Naive thymus-derived CD8-positive, alpha-beta T cell (primary cell): ENCODE results near the gene S100A1. TPM values are rescaled to one million over a fixed set of nuclear protein-coding genes. Genes with fewer than 3 reads are reported as not detected.
"Not testable (repeated sequence)": the region's sequence is repeated elsewhere in the genome, so short reads cannot be mapped to it uniquely, and the experiment has no call there.

Source experiments
- ATAC-seq, 2 donors: fragments of 150-1000 bp; cut with Tn5 transposase in 1 of 2; sonication (Bioruptor Pico), chemical (Tn5 transposase) in 1 of 2; 1 replicate in 1 of 2; 2 replicates in 1 of 2; pipeline ENCODE4 v1.10.0; 2021; ENCODE audit warnings: mild to moderate bottlenecking in 2 of 2, moderate library complexity in 2 of 2
- POLR2A ChIA-PET: fragments of 350-600 bp; sonication (Branson Sonifier 250); formaldehyde crosslinking; loops from one replicate; lab custom pipeline; 2021; ENCODE audit warnings: antibody characterized with exemption; lab: Charles Lee
- DNase-seq, 10 donors: peaks; one replicate each; pipeline versions ENCODE4 v3.0.0 to v3.0.0-alpha.2; 2020 to 2022
- H3K27ac Mint-ChIP-seq, 10 donors: one replicate each; pipeline ENCODE4 v1.8.0; 2020 to 2022; ENCODE audit warnings: mild to moderate bottlenecking in 10 of 10, mixed read lengths in 10 of 10, moderate library complexity in 4 of 10, inconsistent platforms in 1 of 10
- H3K27me3 Mint-ChIP-seq, 5 donors: one replicate each; pipeline ENCODE4 v1.8.0; 2021 to 2022; ENCODE audit warnings: mixed read lengths in 5 of 5
- H3K36me3 Mint-ChIP-seq, 3 donors: one replicate each; pipeline ENCODE4 v1.8.0; 2020 to 2022; ENCODE audit warnings: mixed read lengths in 3 of 3, mild to moderate bottlenecking in 2 of 3, inconsistent platforms in 1 of 3
- H3K4me1 Mint-ChIP-seq, 4 donors: one replicate each; pipeline ENCODE4 v1.8.0; 2021 to 2022; ENCODE audit warnings: mixed read lengths in 4 of 4
- H3K4me3 Mint-ChIP-seq, 10 donors: one replicate each; pipeline ENCODE4 v1.8.0; 2020 to 2022; ENCODE audit warnings: mild to moderate bottlenecking in 10 of 10, mixed read lengths in 10 of 10, moderate library complexity in 6 of 10, inconsistent platforms in 1 of 10
- H3K9me3 Mint-ChIP-seq, 9 donors: one replicate each; pipeline ENCODE4 v1.8.0; 2020 to 2022; ENCODE audit warnings: mixed read lengths in 9 of 9, mild to moderate bottlenecking in 3 of 9, inconsistent platforms in 1 of 9, moderate library complexity in 1 of 9
- polyA plus RNA-seq, 3 donors: library from polyadenylated mRNA; unstranded; fragments of 300-500 nt; fragmentation: Illumina TruSeq; gene quantifications; one replicate each; pipeline ENCODE4 v1.2.3, GENCODE V29; 2021
- total RNA-seq, 8 experiments: library from RNA in 2 of 8; stranded (reverse) in 2 of 8; gene quantifications; one replicate each; pipeline ENCODE4 v1.2.3 and lab custom pipeline; 2021 to 2026

Gene S100A1
- total RNA-seq: not detected
- not detected for polyA plus RNA-seq
- 0 to 0.08 (median 0) reads per million in 6 experiments for total RNA-seq (lab: John Stamatoyannopoulos, UW)

- no peaks in the 10 kb centered on the region for H3K9me3 Mint-ChIP-seq
- peak within 1 kb of the TSS in 1 of 10 donors; percentile 36 for H3K4me3 Mint-ChIP-seq
- H3K27ac Mint-ChIP-seq: peak within 1 kb of the TSS in 3 of 10 donors; percentile 6 to 22 (median 7)
- H3K27me3 Mint-ChIP-seq: peaks cover 0 to 17% (median 11%) of the 10 kb centered on the region in 5 donors
- H3K36me3 Mint-ChIP-seq: no peaks in the 10 kb centered on the region
- DNase-seq: no peak
- POLR2A ChIA-PET: interaction anchor here (0.6 kb wide), 1 partner anchor 42 kb away, joined by 3 read pairs; no protein-coding TSS in a partner anchor
- H3K4me1 Mint-ChIP-seq: peaks cover 8 to 16% (median 11%) of the 10 kb centered on the region in 4 donors
- no peak for ATAC-seq
These were observed at the start of gene S100A1 for GRCh38 chr1:153627715-153628626. Gene S100A1 (plus strand): TSS chr1:153628434. CDS start chr1:153630522, 2,088 bp downstream.

GRCh38 chr1:153578490-153578889, 49.7 kb upstream of the S100A1 start:
- Mint-ChIP-seq H3K4me3 (no peak overlapping the region), H3K9me3 (no peaks in the 10 kb centered on the region), H3K27ac (peak overlapping the region in 2 of 10 donors; percentile 2 to 17), H3K36me3 (no peaks in the 10 kb centered on the region), H3K4me1 (peaks cover 0 to 2% (median 0%) of the 10 kb centered on the region in 4 donors), H3K27me3 (peaks cover 7 to 33% (median 12%) of the 10 kb centered on the region in 5 donors)
- DNase-seq (no peak), ATAC-seq (no peak)
- POLR2A ChIA-PET: no interaction called here

- ATAC-seq (no peak), DNase-seq (no peak)
- POLR2A ChIA-PET: no interaction called here
- Mint-ChIP-seq H3K27ac (no peak overlapping the region), H3K36me3 (no peaks in the 10 kb centered on the region), H3K9me3 (no peaks in the 10 kb centered on the region), H3K4me3 (no peak overlapping the region), H3K4me1 (peaks cover 0 to 2% (median 0%) of the 10 kb centered on the region in 4 donors), H3K27me3 (peaks cover 7 to 33% (median 12%) of the 10 kb centered on the region in 5 donors)
These were observed 49.3 kb upstream of the S100A1 start for GRCh38 chr1:153578936-153579335.

GRCh38 chr1:153582836-153583235, 45.4 kb upstream of the S100A1 start:
- POLR2A ChIA-PET, H3K9me3 Mint-ChIP-seq, H3K36me3 Mint-ChIP-seq, H3K4me3 Mint-ChIP-seq, ATAC-seq, DNase-seq, H3K27ac Mint-ChIP-seq, H3K4me1 Mint-ChIP-seq: not testable (repeated sequence)
- peaks cover 3 to 18% (median 17%) of the 10 kb centered on the region in 5 donors for H3K27me3 Mint-ChIP-seq

- DNase-seq, POLR2A ChIA-PET, H3K27ac Mint-ChIP-seq, H3K4me1 Mint-ChIP-seq, ATAC-seq, H3K36me3 Mint-ChIP-seq, H3K4me3 Mint-ChIP-seq, H3K9me3 Mint-ChIP-seq: not testable (repeated sequence)
- H3K27me3 Mint-ChIP-seq: peaks cover 0 to 11% (median 10%) of the 10 kb centered on the region in 5 donors
These were observed 44.7 kb upstream of the S100A1 start for GRCh38 chr1:153583514-153583913.

- no peak overlapping the region for H3K27ac Mint-ChIP-seq
These were observed 44.3 kb upstream of the S100A1 start for GRCh38 chr1:153583976-153584375.

GRCh38 chr1:153585006-153585405, 43.2 kb upstream of the S100A1 start:
- no peaks in the 10 kb centered on the region for H3K36me3 Mint-ChIP-seq
- ATAC-seq: no peak
- no peaks in the 10 kb centered on the region for H3K4me1 Mint-ChIP-seq
- H3K27ac Mint-ChIP-seq: no peak overlapping the region
- no peak for DNase-seq
- no peaks in the 10 kb centered on the region for H3K9me3 Mint-ChIP-seq
- H3K27me3 Mint-ChIP-seq: peaks cover 0 to 8% (median 3%) of the 10 kb centered on the region in 5 donors
- no peak overlapping the region for H3K4me3 Mint-ChIP-seq
- POLR2A ChIA-PET: no interaction called here

More at GRCh38 chr1:153583976-153584375, 44.3 kb upstream of the S100A1 start:
- no peaks in the 10 kb centered on the region for H3K4me1 Mint-ChIP-seq
- DNase-seq (no peak), ATAC-seq (no peak)
- no peaks in the 10 kb centered on the region for H3K9me3 Mint-ChIP-seq
- peaks cover 0 to 10% (median 6%) of the 10 kb centered on the region in 5 donors for H3K27me3 Mint-ChIP-seq
- H3K4me3 Mint-ChIP-seq: no peak overlapping the region
- POLR2A ChIA-PET: no interaction called here
- H3K36me3 Mint-ChIP-seq: no peaks in the 10 kb centered on the region

- POLR2A ChIA-PET: interaction anchor here (0.6 to 0.8 kb wide), 2 partner anchors 41 to 1865 kb away, joined by 3 read pairs; partner anchors contain the start of gene S100A13
- Mint-ChIP-seq H3K36me3 (no peaks in the 10 kb centered on the region), H3K4me1 (no peaks in the 10 kb centered on the region), H3K4me3 (no peak overlapping the region), H3K9me3 (no peaks in the 10 kb centered on the region), H3K27ac (peak overlapping the region in 1 of 10 donors; percentile 20), H3K27me3 (peaks cover 0 to 8% (median 3%) of the 10 kb centered on the region in 5 donors)
- DNase-seq (no peak), ATAC-seq (no peak)
These were observed 41.9 kb upstream of the S100A1 start for GRCh38 chr1:153586347-153586746.

- POLR2A ChIA-PET: no interaction called here
- H3K27me3 Mint-ChIP-seq: peaks cover 0 to 8% (median 3%) of the 10 kb centered on the region in 5 donors
- no peaks in the 10 kb centered on the region for H3K4me1 Mint-ChIP-seq
- no peaks in the 10 kb centered on the region for H3K9me3 Mint-ChIP-seq
- no peak overlapping the region for H3K27ac Mint-ChIP-seq
- DNase-seq (no peak), ATAC-seq (no peak)
- no peaks in the 10 kb centered on the region for H3K36me3 Mint-ChIP-seq
- H3K4me3 Mint-ChIP-seq: no peak overlapping the region
These were observed 40.9 kb upstream of the S100A1 start for GRCh38 chr1:153587314-153587713.

- not testable (repeated sequence) for H3K27ac Mint-ChIP-seq, H3K4me1 Mint-ChIP-seq, ATAC-seq, H3K4me3 Mint-ChIP-seq, H3K27me3 Mint-ChIP-seq, H3K36me3 Mint-ChIP-seq, DNase-seq, H3K9me3 Mint-ChIP-seq
- POLR2A ChIA-PET: interaction anchor here (0.7 kb wide), 1 partner anchor 12 kb away, joined by 3 read pairs; no protein-coding TSS in a partner anchor
These were observed 40.2 kb upstream of the S100A1 start for GRCh38 chr1:153588033-153588432.

GRCh38 chr1:153588482-153588881, 39.8 kb upstream of the S100A1 start:
- H3K36me3 Mint-ChIP-seq: no peaks in the 10 kb centered on the region
- POLR2A ChIA-PET: interaction anchor here (0.7 kb wide), 1 partner anchor 13 kb away, joined by 3 read pairs; no protein-coding TSS in a partner anchor
- no peak for ATAC-seq
- H3K27me3 Mint-ChIP-seq: peaks cover 0 to 8% (median 3%) of the 10 kb centered on the region in 5 donors
- no peaks in the 10 kb centered on the region for H3K9me3 Mint-ChIP-seq
- no peak overlapping the region for H3K4me3 Mint-ChIP-seq
- H3K27ac Mint-ChIP-seq: no peak overlapping the region
- no peak for DNase-seq
- no peaks in the 10 kb centered on the region for H3K4me1 Mint-ChIP-seq

GRCh38 chr1:153592748-153593147, 35.5 kb upstream of the S100A1 start:
- ATAC-seq: no peak
- Mint-ChIP-seq H3K36me3 (no peaks in the 10 kb centered on the region), H3K9me3 (no peaks in the 10 kb centered on the region)

GRCh38 chr1:153597206-153597605, 31.0 kb upstream of the S100A1 start:
- H3K27ac Mint-ChIP-seq: peak overlapping the region in 2 of 10 donors; percentile 78 to 84
- ATAC-seq (no peak), DNase-seq (no peak)
- H3K36me3 Mint-ChIP-seq: no peaks in the 10 kb centered on the region
- H3K4me3 Mint-ChIP-seq: no peak overlapping the region
- H3K27me3 Mint-ChIP-seq: no peaks in the 10 kb centered on the region
- POLR2A ChIA-PET: no interaction called here
- no peaks in the 10 kb centered on the region for H3K9me3 Mint-ChIP-seq
- peaks cover 5 to 32% (median 14%) of the 10 kb centered on the region in 4 donors for H3K4me1 Mint-ChIP-seq

More at GRCh38 chr1:153592748-153593147, 35.5 kb upstream of the S100A1 start:
- no peak for DNase-seq
- peaks cover 0 to 2% (median 0%) of the 10 kb centered on the region in 5 donors for H3K27me3 Mint-ChIP-seq
- peaks cover 0 to 7% (median 1%) of the 10 kb centered on the region in 4 donors for H3K4me1 Mint-ChIP-seq
- POLR2A ChIA-PET: no interaction called here
- H3K4me3 Mint-ChIP-seq: no peak overlapping the region
- H3K27ac Mint-ChIP-seq: no peak overlapping the region
